HepG2 (cell line): ENCODE results near the gene NCOA3. TPM values are rescaled to one million over a fixed set of nuclear protein-coding genes. Genes with fewer than 3 reads are reported as not detected.

Source experiments
- ELF4 ChIP-seq: sonication (generic); formaldehyde crosslinking; IDR thresholded peaks from 2 replicates; pipeline ENCODE4 v1.5.0; 2020; ENCODE audit warnings: missing genetic modification reagents, mild to moderate bottlenecking, moderate library complexity, borderline replicate concordance
- GATAD1 ChIP-seq: IDR thresholded peaks from 2 replicates; pipeline ENCODE4 v1.6.1; 2016; ENCODE audit warnings: missing genetic modification reagents, missing compliant biosample characterization
- KDM6A ChIP-seq: IDR thresholded peaks from 2 replicates; pipeline ENCODE4 v1.6.1; 2016; ENCODE audit warnings: low read depth
- NCOA1 ChIP-seq: sonication (generic); formaldehyde crosslinking; IDR thresholded peaks from 2 replicates; pipeline ENCODE4 v1.9.0; 2021; ENCODE audit warnings: missing genetic modification reagents
- RFX3 ChIP-seq: IDR thresholded peaks from 2 replicates; pipeline ENCODE4 v1.6.1; 2016; ENCODE audit warnings: missing biosample characterization, missing genetic modification reagents
- THRA ChIP-seq: sonication (generic); formaldehyde crosslinking; IDR thresholded peaks from 2 replicates; pipeline ENCODE4 v1.4.0; 2020; ENCODE audit warnings: missing genetic modification reagents, borderline replicate concordance
- THYN1 ChIP-seq: sonication (generic); formaldehyde crosslinking; IDR thresholded peaks from 2 replicates; pipeline ENCODE4 v1.8.1; 2023; ENCODE audit warnings: low read depth, mild to moderate bottlenecking, moderate library complexity, missing genetic modification reagents, borderline replicate concordance
- ZFP91 ChIP-seq: sonication (generic); formaldehyde crosslinking; IDR thresholded peaks from 2 replicates; pipeline ENCODE4 v1.9.0; 2022; ENCODE audit warnings: missing genetic modification reagents, mild to moderate bottlenecking, borderline replicate concordance
- ZFYVE20 ChIP-seq: sonication (generic); formaldehyde crosslinking; IDR thresholded peaks from 2 replicates; pipeline ENCODE4 v1.8.0; 2023; ENCODE audit warnings: low read depth, mild to moderate bottlenecking, moderate library complexity, missing genetic modification reagents, borderline replicate concordance
- ZNF350 ChIP-seq: sonication (generic); formaldehyde crosslinking; IDR thresholded peaks from 2 replicates; pipeline ENCODE4 v1.4.0; 2020; ENCODE audit warnings: mild to moderate bottlenecking, low read depth, missing genetic modification reagents, borderline replicate concordance
- ZNF567 ChIP-seq: sonication (generic); formaldehyde crosslinking; IDR thresholded peaks from 2 replicates; pipeline ENCODE4 v1.8.1; 2023; ENCODE audit warnings: mild to moderate bottlenecking, missing genetic modification reagents, borderline replicate concordance
- ZNF569 ChIP-seq: sonication (generic); formaldehyde crosslinking; IDR thresholded peaks from 2 replicates; pipeline ENCODE4 v1.5.0; 2020; ENCODE audit warnings: mild to moderate bottlenecking, missing genetic modification reagents, moderate library complexity, borderline replicate concordance
- ZNF609 ChIP-seq: sonication (generic); formaldehyde crosslinking; IDR thresholded peaks from 2 replicates; pipeline ENCODE4 v1.4.0; 2020; ENCODE audit warnings: mild to moderate bottlenecking, missing genetic modification reagents, borderline replicate concordance
- ZNF710 ChIP-seq: sonication (generic); formaldehyde crosslinking; IDR thresholded peaks from 2 replicates; pipeline ENCODE4 v1.5.0; 2020; ENCODE audit warnings: mild to moderate bottlenecking, missing genetic modification reagents, borderline replicate concordance
- ZNF737 ChIP-seq: sonication (generic); formaldehyde crosslinking; IDR thresholded peaks from 2 replicates; pipeline ENCODE4 v1.5.0; 2020; ENCODE audit warnings: missing genetic modification reagents, mild to moderate bottlenecking, borderline replicate concordance
- polyA plus RNA-seq, 8 experiments: library from polyadenylated mRNA; depleted of rRNA in 3 of 8; stranded (reverse) in 7 of 8; unstranded in 1 of 8; fragments of >200 nt; fragmentation: Illumina TruSeq in 4 of 8; extraction: Trizol in 4 of 8; gene quantifications; 2 replicates each; pipeline versions ENCODE4 v1.2.1 to v1.2.3, GENCODE V29; 2011 to 2016; ENCODE audit warnings: low read depth in 4 of 8, missing spikeins in 1 of 8, mixed read lengths in 1 of 8; ENCODE audit not compliant: insufficient read depth in 1 of 8
- total RNA-seq, 5 experiments: library from RNA; depleted of rRNA; stranded (reverse); fragments of >200 nt; fragmentation: Illumina TruSeq; extraction: Trizol; gene quantifications; 2 replicates each; pipeline ENCODE4 v1.2.3, GENCODE V29; 2016; ENCODE audit warnings: low read depth in 1 of 5

Gene NCOA3
- total and polyA plus RNA-seq, 2 of the 13 experiments (the other 11 are each of a cell fraction or from before 2014, with no cell fraction given), result 35.0 to 56.8 TPM

- TF ChIP-seq ZNF609 (peak; percentile 99), ZFYVE20 (CRISPR knock-in tag) (no peak), THRA (CRISPR knock-in tag) (peak; percentile 88), ZNF569 (CRISPR knock-in tag) (0 out of 2 replicates have a peak, but pooled peaks have one; percentile 19), ZNF710 (CRISPR knock-in tag) (peak; percentile 98), RFX3 (CRISPR knock-in tag) (no peak), NCOA1 (CRISPR knock-in tag) (peak; percentile 90), ZNF737 (CRISPR knock-in tag) (no peak), ZFP91 (CRISPR knock-in tag) (no peak; the same call in 1 of the 2 replicates), ZNF350 (CRISPR knock-in tag) (no peak; the same call in 1 of the 2 replicates), GATAD1 (CRISPR knock-in tag) (peak; percentile 71), ELF4 (CRISPR knock-in tag) (no peak), THYN1 (CRISPR knock-in tag) (no peak), KDM6A (CRISPR knock-in tag) (peak; percentile 90), ZNF567 (peak; percentile 75; the same call in 1 of the 2 replicates)
These were observed 46.3 kb upstream of the NCOA3 start (continued) for GRCh38 chr20:47455133-47456040.
